HG03196 (cell line): ENCODE measurements around the gene ADAMTSL2.

Source experiments
- ATAC-seq: cut with Tn5 transposase; IDR thresholded peaks from one replicate; pipeline ENCODE4 v1.9.1; 2021; ENCODE audit not compliant: unreplicated experiment

Gene ADAMTSL2

DNA sequence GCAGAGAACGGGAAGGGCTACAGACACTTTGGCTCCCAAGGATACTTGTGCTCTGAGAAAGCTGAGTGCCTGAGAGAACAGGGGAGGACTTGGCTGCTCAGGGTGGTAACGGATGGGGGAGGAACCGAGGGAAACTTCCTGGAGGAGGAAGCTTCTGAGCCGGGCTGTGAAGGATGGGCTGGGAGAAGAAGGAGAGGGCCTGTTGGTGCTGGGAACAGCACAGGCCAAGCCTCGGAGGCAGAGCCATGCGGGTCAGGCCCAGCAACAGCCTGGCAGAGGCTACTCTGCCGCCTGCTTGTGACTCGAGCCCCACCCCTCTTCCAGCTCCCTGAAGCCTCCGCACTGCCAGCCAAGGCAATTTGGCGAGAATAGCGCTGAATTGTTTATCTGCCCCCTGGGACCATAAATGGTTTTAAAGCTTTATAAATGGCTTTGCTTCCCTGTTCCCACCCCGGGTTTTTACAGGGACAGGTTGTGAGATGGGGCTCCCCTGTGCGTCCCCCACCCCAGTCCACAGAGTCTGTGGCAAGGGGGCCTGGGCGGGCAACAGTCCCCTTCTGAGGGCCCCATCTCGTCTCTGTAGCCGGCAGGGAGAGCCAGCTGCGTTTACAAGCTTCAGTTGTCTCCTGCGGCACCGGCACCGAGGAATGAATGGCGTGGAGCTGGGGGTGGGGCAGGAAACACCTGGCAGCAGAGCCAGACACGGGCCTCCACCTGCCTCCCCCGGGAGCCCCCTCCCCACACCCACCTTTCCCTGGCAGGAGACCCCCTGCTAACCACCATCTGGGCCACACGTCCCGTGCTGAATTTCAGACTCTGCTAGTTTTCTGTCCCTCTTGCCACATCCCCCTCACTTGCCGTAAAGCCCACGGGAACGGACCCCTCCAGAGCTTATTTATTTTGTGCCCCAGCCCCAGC is 50.3 kb downstream of the ADAMTSL2 start:
- ATAC-seq: no peak

DNA sequence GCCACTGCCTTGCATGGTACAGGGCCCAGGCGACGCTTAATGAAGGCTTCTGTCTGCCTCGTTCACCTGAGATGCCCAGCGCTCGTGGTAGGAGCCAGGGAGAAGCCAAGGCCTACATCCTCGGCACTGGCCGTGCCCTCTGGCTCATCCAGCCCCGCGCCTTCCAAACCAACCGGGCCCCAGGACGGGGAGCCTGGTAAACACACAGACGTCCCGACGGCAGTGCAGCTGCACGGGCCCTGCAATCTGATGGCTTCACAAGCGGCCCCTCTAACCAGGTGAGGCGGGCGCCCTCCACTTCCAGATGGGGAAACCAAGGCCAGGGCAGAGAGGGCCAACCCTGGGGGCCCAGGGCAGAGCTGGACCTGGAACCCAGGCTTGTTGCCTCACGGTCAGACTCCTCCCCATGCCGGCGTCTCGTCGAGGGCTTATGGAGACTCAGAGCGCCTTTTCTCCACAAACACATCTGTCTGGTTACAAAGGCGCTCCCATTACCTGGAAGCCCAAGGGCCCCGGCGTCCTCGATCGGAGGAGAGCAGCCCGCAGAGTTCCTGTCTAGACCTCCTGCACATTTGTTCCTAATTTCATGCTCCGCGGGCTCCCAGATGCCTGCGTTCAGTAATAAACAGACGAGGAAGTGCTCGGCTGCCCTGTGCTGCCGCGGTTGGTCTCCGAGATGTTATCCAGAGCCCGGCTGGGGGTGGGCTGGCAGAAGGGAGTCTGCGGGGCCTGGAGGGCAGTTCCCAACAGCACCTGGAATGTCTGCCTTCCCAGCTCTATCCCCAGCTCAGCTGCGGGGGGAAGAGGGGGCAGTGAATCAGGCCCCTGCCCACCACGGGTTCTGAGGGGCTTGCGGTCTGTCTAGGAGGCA is 51.2 kb downstream of the ADAMTSL2 start:
- no peak for ATAC-seq

DNA sequence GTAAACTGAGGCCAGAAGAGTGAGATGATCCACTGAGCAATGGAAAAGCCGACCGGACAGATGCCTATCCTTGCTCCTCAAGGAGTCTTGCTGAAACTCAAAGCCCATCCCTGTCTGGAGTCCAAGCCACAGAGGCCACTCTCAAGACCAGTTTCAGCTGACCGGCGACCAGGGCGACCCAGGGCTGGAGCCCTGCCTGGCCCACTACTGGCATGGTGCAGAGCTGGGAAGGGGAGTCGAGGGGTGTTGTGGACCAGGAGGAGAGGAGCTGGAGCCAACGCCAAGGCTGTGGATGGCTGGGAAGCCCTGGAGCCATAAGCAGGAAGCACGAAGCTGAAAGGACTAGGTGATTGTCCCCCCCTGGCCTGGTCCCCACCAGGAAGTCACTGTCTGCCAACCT is 52.5 kb downstream of the ADAMTSL2 start:
- ATAC-seq: no peak

DNA sequence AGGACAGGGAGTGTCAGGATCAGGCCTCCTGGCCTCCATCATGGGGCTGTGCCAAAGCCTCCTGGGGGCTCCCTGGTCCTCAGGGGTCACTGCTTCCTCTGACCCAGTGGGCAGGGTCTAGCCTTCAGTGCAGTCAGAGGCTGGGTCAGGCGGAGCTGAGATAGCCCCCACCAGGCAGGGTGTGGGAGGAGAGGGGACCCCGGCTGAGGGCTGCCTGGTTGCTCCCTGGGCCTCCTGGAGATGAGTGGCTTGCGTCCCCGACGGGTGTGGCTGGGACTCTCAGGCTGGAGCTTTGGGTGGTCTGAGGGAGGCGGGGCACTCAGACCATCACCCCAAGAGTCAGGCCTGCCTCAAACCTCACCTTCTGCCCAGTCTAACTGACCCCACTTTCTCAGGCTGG is 53.0 kb downstream of the ADAMTSL2 start:
- no peak for ATAC-seq

DNA sequence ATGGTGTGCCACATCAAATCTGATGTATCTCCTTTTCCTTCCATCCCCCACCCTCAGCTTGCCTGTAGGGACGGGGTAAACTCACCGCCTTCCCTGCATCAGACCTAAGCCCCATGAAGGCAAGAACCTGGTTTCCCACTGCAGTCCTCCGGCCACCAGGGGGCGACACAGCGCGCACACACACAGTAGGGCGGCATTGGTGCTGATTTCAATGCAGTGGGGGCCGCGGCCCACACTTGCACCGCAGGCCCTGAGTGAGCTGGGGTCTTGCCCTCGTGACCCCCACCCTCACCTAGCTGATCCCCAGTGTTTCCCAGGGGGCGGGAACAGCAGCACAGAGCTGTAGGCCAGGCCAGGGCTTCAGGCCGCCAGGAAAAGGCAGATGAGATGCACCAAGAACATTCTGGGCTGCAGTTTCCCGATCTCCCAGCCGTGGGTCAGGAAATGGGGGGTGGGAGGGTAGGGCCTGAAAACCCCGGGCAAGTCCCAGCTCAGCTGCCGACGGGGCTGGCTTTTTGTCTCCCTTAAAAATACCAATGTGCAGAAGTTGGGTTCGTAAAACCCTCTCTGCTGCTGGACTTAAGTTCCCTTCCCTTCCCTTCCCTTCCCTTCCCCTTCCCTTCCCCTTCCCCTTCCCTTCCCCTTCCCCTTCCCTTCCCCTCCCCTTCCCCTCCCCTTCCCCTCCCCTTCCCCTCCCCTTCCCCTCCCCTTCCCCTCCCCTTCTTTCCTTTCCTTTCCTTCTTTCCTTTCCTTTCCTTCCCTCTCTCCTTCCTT is 55.1 kb downstream of the ADAMTSL2 start:
- ATAC-seq: no peak

DNA sequence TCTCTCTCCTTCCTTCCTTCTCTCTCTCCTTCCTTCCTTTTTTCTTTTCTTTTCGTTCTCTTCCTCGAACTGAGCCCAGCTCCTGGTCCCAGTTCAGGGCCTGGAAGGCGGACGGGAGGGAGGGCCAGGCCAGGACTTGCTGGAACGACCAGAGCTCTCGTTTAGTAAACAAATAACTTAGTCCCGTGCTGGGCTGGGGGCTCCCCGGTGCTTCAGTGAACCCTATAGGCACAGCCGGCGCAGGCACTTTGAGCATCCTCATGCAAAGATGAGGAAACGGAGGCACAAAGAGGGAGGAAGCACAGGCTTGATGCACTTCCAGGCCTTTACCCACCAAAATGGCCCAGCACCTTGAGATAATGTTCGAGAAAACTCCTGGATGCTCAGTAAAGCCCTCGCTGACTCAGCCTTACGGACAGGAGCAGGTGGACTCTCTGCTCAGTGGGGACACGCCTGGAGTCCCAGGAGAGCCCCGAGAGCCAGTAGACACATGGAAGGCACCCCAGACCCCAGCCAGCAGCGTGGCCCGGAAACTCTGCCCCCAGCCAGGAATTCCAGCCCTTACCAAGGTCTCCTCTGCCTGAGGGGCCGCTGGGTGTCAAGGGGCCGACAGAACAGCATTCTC is 55.8 kb downstream of the ADAMTSL2 start:
- ATAC-seq: no peak

DNA sequence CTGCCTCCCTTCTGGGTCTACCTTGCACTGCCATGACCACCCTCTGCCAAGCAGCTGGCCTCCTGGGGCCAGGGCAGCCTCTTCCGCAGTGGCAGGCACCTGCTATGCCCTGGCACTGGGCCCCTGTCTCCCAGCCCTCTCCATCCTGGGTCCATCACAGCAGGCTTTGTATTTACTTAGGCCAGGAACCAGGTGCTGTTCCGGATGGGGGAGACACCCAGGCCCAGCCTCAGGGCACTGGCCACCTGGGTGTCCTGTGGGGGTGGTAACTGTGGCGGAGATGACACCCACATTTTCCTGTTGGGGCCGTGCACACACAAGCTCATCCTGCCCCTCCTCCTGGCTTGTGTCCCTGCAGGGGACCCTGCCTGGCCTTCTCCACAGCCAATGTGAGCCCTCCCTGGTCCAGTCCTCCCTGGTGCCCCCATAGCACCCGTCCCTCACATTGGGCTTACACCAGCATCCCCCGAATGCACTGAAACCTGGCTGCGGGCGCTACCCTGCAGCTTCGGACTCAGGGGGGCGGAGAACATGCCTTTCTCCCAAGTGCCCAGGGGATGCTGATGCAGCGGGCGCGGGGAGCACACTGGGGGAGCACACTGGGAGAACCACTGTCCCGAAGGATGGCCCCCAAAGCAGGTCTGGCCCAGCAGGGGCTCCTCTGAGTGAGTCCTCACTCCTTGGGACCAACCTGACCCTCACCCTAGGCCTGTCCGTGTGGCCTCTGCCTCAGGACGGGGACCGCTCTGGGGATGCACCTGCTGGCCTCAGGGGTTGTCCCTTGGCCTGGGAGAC is 56.8 kb downstream of the ADAMTSL2 start:
- no peak for ATAC-seq

DNA sequence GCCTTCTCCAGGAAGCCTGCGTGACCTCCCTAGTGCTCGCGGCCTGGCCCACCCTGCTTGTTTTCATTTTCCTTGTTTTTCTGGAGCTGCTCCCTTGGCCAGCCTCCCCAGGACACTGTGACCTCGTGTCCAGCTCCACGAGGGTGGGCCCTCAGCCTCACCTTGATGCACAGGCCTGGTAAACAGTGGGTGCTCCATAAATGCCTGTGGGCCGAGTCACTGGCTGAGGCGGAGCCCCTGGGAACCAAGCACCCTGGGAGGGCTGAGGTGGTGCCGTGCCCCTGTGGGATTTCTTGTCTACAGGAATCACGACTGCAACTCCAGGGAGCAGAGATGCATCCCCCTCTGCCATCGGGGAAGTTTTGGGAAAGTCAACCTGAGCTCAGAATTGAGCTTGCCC is 57.5 kb downstream of the ADAMTSL2 start:
- no peak for ATAC-seq

DNA sequence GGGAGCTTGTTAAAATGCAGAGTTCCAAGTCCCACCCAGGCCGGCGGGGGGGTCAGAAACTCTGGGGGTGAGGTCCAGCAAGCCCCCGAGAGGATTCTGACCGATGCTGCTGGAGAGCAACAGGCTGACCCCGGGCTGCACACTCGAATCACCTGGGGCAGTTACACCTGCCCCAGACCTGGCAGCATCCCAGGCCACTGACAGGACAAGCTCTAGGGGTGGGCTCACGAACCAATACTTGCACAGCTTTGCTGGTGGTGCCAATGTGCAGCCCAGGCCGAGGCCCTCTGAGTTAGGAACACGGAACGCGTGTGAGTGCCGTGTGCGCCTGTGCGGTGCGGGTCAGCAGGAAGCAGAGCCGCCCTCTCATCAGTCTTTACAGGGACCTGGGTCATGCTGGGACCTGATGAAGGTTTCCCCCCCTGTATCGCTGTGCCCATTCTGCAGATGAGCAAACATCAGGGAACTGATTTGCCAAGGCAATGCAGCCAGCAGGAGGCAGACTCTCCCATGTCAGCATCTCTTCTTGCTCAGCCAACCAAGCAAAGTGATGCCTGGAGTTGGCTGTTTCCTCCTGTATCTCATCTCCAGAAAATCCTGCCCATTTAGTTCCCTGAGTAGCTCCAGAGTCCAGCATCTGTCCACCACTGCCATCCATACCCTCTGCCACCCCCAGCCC is 58.4 kb downstream of the ADAMTSL2 start:
- no peak for ATAC-seq

DNA sequence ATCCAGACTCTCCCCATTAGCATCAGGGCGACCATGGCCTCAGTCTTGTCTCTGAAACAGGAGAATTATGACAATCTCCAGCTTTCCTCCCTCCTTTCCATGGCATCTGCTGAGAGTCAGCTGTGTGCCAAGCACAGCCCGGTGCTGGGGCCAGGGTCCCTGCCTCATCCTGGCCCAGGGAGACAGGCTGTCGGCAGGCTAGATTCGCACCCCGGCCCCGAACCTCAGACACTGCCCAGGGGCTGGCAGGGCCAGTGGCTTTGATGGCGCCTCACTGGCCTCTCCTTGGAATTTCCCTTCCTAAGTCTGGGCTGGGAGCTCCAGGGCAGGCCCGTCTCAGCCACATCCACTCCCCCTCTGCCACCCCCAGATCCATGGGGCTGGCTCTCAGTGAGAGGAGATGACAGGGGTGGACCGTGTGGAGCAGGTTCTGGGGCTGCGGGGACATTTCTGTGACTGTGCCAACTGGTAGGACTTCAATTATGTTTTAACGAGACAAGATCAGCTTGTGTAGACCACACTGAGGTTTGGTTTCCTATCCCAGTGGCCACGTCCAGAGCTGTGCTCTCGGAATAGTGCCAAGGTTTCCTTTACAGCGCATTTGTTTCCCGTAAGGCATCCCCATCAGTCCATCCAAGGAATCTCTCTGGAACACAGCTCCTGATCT is 59.2 kb downstream of the ADAMTSL2 start:
- ATAC-seq: no peak

DNA sequence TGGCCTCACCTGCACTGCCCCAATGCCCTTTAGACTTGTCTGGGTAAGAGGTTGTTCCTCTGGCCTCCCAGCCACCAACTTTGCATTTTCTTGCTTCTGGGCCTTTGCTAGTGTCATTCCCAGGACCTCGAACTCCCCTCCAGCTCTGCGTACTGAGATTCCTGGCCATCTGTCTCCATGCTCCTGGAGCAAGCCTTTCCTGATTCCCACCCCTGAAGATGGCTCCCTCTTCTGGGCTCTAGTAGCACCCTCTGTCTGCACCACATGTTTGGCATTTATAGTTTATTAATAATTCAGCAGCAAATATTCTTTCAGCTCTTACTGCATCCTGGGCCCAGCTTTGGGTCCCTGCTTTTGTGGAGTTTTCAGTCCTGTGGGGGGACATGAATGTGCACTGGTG is 59.8 kb downstream of the ADAMTSL2 start:
- no peak for ATAC-seq

DNA sequence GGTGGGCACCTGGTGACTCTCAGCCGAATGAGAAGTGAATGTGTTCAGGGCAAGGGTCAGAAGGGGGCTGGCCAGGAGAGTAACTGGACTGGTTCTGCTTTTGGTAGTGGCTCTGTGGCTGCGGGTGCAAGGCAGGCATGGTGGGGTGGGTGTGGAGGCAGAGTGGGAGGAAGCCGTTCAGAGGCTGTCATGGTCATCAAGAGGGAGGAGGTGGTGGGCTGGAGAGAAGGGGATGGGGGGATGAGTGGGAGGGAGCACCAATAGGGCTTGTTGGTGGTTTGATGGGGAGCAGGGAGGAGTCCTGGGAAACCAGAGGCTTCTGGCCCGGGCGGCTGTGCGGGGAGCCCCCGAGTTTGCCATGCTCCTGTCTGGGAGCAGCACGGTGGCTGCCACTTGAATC is 61.4 kb downstream of the ADAMTSL2 start:
- no peak for ATAC-seq

DNA sequence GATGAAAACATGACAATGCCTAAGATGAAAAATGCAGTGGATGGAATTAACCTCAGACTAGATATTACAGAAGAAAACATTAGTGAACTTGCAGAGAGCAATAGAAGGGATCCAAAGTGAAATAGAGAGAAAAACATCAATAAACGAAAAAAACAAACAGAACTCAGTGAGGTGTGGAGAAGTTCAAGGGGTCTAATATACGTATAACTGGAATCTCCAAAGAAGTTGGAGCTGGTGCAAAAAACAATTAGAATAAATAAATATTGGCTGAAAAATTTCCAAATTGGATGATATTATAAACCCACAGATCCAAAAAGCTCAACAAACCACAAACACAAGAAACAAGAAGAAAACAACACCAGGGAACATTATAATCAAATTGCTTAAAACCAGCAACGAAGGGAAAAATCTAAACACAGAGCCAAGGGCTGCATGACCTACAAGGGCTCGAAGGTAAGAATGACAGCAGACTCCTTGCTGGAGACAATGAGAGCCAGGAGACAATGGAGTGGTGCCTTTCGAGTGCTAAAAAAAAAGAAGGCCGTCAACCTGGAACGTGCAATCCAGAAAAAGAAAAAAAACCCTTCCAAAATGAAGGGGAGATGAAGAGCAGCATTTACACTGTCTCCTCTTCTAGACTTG is 62.9 kb downstream of the ADAMTSL2 start:
- no peak for ATAC-seq

DNA sequence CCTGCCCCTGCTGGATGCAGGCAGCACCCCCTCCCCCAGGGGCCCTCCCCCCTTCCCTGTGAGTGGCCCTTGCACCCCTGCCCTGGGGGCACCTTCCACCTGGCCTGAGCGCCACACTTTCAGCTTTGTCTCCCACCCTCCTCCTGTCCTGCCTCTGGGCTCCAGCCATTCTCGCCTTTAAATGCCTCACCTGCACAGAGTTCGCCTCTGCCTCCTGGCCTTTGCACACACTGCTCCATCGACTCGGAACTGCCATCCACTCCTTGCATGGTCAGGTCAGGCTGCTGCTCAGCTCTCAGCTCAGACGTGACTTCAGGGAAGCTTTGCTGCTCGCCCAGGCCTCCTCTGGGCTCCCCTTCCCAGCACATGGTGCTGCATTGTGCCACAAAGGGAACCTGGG is 64.5 kb downstream of the ADAMTSL2 start:
- no peak for ATAC-seq

DNA sequence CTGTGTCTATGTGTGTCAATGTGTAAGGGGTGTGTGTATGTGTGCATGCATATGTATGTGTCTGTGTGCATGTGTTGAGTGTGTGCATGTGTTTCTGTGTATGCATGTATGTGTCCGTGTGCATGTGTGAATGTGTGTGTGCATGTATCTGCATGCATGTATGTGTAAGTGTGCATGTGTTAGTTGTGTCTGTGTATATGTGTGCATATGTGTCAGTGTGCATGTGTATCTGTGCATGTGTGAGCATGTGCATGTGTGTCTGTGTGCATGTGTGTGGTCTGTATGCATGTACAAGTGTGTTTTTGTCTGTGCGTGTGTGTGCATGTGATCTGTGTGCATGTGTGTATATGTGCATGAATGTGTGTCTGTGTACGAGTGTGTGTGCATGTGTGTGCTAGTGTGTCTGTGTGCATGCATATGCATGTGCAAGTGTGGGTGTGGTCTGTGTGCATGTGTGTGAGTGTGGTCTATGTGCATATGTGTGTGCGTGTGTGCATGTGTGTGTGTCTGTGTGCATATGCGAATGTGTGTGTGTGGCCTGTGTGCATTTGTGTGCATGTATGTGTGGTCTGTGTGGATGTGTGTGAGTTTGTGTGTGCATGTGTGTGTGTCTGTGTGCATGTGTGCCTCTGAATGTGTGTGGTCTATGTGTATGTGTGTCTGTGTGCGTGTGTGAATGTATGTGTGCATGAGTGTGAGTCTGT is 65.1 kb downstream of the ADAMTSL2 start:
- ATAC-seq: no peak

DNA sequence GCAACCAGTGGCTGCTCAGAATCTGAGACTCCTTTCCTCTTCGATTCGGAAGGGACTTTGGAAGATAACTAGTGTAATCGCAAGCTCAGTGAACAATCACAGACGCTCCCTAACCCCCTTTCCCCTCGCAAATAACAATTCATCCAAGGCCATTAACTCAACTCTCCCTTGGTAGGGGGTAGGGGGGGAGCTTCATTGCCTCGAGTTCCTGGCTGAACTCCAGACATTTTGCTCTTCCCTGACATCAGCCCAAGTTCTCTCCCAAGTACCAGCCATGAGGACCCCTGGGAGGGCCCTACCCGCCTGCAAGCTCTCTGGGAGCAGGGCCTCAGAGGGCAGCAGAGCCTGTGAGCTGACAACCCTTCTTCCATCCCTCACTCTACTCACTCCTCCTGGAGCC is 66.2 kb downstream of the ADAMTSL2 start:
- no peak for ATAC-seq

DNA sequence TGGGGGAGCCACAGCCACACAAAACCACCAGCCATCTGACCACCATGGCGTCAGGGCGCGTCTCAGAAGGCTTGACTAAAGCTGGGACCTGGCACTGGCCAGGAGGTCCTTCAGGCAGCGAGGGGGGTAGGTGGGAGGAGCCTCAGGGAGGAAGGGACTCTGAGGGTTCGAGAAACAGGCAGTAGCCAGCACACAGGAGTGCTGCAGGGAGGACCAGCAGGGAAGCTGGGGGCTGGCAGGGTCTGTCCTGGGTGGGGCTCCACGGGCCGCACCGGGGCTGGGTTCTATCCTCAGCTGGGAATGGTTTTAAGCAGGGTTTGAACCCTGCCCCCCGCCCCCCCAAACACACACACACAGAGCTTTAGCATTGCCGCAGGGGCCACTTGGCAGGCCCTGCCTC is 67.2 kb downstream of the ADAMTSL2 start:
- ATAC-seq: no peak

DNA sequence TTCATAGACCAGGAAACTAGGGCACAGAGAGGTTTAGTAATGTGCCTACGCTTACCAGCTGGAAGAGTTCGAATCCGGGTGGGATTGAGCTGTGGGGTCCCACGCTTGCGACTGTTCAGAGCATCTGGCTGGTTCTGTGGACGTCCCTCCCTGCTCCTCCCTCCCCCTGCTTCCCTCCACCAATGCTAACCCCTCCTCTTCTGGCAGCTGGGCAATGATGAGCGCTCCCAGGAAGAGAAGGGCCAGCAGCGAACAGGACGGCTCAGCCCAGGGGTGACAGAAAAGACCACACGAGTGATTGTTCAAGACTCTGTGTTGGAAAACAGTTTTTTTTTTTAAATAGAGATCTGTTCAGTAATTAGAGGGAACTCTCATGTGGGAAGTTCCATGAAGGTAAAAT is 67.8 kb downstream of the ADAMTSL2 start:
- no peak for ATAC-seq
